ENCODE data around the gene CDH23. TPM values are rescaled to one million over a fixed set of nuclear protein-coding genes. Genes with fewer than 3 reads are reported as not detected.

Gene CDH23
- total RNA-seq, 1 donor: 0.81 TPM

DNA sequence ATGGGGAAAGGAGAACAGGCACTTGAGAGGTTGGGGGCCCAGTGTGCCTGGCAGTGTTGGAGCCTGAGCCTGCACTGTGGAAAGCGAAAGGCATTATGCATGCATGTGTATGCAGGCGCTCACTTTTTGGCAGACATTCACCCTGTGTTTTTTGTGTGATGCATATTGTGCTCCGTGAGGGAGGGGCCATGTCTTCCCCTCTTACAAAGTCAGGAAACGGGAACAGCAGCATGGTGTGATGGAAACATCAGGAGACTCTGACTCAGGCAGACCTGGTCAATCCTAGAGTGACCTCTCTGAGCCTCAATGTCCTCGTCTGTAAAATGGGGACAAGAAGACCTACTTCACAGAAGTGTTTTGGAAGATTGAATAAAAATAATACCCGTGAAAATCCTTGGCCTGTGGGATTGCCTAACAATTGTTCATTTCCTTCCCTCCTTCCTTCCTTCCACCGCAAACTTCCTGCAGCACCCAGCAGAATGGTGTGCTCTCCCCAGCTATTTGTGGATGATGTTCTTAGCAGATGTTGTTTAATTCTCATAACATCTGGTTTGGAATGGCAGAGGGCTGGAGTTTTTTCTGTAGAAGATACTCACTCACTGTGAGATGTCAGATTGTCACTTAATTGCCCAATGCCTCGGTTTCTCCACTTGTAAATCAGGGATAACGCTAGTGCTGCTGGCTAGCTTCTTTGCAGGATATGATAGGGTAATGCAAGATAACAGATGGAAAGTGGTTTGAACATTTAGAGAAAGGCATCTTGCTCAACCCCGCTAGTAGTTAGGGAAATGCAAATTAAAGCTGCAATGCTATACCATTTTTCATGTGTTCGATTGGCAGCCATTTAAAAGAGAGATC lies 39.8 kb downstream of the CDH23 start:
- no peak for DNase-seq (ENCODE audit: low read depth in 2 of 3, low spot score in 2 of 3)

DNA sequence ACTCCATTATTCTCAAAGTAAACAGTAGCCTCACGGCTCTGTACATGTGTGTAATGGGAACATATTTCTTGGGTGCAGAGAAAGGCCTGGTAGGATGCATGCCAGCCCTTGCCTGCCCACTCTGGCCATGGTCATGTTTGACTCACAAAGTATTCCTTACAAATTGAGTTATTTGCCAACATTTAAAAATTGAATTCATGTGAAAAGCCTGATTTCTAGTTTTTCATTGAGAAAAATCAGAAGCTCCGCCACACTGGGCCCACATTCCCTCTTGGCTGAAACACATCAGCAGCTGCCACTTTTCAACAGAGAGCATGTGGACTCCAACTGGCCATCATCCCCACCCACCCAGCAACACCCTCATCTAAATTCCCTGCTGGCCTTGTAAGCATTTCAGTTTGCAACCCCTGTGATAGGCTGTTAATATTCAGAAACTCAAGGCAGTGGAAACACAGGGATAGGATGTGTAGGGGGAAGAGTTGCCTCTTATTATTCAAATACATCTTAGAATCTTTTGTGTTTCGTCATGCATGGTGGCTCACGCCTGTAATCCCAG lies 40.9 kb downstream of the CDH23 start:
- DNase-seq (ENCODE audit: low read depth in 2 of 3, low spot score in 2 of 3): no peak

- DNase-seq (ENCODE audit: low read depth in 2 of 3, low spot score in 2 of 3): no peak
Measured at GRCh38 chr10:71438761-71439160, 42.0 kb downstream of the CDH23 start.

DNA sequence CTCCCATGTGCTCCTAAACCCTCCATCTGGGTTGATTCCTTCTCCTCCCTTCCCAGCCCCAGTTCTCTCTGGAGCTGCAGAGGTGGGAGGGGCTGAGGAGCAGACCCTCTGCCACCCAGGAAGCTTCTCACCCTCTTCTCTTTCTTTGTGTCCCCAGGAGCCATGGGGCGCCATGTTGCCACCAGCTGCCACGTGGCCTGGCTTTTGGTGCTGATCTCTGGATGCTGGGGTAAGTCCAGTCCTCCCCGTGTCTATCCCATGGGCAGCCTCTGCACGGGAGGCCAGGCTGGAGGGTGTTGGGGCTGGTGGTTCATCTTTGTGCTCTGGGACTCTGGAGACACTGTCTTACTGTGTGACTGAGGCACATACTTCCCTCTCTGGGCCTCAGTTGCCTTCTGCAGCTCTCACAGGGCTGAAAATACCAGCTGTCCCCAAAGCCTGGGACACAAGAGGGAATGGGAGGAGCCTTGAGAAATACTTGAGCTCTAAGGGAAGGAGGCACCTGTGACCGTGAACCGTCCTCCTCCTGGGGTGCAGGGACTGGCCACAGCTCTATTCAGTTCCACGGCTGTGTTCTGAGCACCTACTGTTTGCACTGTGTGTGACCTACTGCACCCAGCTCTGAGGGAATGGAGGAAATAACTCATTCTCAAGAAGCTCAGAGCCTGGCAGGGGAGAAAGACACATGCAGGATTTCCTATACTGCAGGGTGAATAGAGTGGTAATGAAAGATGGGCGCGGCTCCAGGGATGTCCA lies 43.1 kb downstream of the CDH23 start:
- DNase-seq (ENCODE audit: low read depth in 2 of 3, low spot score in 2 of 3): no peak

DNA sequence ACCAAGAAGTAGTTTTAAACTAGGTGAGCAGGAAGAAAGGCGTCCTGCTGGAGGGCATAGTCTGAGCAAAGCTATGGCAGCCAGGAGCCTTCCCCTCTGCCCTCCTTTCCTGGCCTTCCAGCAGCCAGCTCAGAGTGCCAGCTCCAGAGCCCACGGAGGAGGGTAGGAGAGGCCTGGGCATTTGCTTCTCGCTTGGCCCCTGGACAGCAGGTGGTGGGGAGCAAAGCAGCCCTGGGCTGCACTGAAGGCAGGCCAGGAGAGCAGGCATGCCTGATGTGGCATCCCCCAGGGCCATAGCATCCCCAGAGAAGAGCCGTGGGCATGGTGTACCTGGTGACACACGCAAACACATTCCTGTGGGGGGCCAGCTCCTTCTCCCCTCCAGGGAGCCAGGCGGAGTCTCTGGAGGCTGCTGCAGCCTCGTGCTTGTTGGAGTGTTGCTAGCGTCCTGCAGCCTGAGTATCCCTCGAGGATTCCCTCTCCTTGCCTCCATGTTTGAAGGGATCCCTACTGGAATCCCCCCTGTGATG lies 43.9 kb downstream of the CDH23 start:
- DNase-seq (ENCODE audit: low read depth in 2 of 3, low spot score in 2 of 3): no peak

GRCh38 chr10:71442000-71442399 lies 45.3 kb downstream of the CDH23 start:
- DNase-seq (ENCODE audit: low read depth in 2 of 3, low spot score in 2 of 3): no peak

DNA sequence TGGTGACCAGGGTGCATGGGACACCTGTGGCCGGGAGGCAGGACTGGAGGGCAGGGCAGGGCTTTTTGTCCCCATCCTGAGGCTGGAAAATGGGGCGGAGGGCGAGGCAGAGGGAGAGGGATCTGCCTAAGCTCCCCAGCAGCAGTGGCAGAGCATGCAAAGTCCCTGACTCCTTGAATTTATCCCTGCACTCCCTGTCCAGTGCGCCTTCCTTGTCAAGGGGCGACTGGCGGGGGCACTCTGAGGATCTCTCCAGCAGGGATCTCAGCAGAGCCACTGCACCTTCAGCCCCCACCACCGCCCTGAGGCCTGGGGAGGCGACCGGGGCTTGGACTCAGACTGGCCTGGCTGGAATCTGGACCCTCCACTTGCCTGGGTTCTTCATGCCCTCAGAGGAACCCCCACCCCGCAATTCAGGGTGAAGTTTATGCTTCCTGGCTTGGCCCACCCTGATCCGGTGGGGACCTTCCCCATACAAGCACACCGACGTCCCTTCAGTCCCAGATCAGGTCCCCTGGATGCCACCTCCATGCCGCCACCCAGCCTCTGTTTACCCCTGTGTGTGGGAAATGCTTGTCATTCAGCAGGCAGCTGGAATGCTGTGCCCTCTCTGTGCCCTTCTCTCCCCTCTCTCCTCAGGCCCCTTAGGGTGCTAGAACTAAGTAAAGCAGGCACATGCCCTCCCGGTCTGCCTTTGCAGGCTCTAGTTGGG lies 46.3 kb downstream of the CDH23 start:
- DNase-seq (ENCODE audit: low read depth in 2 of 3, low spot score in 2 of 3): no peak

DNA sequence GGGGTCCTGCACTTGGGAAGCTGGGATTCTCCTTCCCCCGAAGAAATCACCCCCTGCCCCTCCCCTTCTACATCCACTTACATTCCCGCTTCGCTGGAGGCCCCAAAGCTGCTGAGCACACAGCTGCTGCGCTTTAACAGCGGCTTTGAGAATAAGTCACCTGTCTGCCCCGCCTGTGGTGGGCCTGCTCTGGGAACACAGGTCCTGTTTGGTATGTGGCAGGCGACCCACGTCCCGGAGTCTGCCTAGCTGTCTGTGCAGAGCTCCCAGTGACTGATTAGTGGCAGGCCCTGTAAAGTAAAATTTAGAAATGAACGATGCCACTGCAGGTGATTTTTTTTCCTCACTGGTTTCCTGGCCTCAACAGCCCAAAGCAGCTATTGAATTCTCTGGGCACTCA lies 47.0 kb downstream of the CDH23 start:
- DNase-seq (ENCODE audit: low read depth in 2 of 3, low spot score in 2 of 3): no peak

- no peak for DNase-seq (ENCODE audit: low read depth in 2 of 3, low spot score in 2 of 3)
Measured at GRCh38 chr10:71444284-71445054, 47.7 kb downstream of the CDH23 start.

DNA sequence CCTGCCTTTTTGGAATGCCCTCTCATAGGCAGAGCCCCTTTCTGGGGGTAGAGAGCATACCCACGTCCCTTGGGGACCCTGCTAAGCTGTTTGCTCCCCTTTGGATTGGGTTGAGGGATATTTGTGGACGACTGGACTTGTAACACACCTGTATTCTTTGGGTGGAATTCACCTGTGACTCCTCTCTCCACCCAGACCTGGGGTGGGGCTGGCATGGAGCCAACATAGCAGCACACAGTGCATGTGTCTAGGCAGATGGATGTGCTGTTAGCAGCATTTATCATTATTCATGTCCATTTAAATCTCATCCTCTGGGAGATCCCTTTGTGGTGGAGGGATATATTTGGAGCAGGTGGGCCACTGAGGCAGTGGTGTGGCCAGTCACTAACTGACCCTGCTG lies 51.0 kb downstream of the CDH23 start:
- no peak for DNase-seq (ENCODE audit: low read depth in 2 of 3, low spot score in 2 of 3)

DNA sequence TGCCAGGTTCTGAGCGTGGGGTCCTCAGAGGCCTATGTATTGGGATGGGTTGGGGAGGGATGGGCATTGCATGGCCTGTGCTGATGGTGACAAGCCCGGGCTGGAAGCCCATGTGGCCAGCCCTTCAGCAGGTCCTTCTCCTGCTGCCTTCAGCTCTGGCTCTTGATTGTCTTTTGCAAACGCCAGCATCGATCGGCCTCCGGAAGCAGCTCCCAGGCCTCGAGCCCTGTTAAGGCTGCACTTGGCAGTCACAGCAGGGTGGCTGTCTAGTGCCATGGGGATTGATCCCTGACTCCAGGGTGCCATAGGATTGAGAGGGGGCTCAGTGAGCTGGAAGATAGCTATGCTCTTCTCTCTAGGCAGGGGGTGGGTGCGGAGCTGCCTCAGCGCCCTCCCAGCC lies 51.4 kb downstream of the CDH23 start:
- DNase-seq (ENCODE audit: low read depth in 2 of 3, low spot score in 2 of 3): no peak

GRCh38 chr10:71449026-71449425 lies 52.3 kb downstream of the CDH23 start:
- DNase-seq (ENCODE audit: low read depth in 2 of 3, low spot score in 2 of 3): no peak

GRCh38 chr10:71451754-71452153 lies 55.0 kb downstream of the CDH23 start:
- no peak for DNase-seq (ENCODE audit: low read depth in 2 of 3, low spot score in 2 of 3)

GRCh38 chr10:71453186-71453585 lies 56.5 kb downstream of the CDH23 start:
- DNase-seq (ENCODE audit: low read depth in 2 of 3, low spot score in 2 of 3): no peak

DNA sequence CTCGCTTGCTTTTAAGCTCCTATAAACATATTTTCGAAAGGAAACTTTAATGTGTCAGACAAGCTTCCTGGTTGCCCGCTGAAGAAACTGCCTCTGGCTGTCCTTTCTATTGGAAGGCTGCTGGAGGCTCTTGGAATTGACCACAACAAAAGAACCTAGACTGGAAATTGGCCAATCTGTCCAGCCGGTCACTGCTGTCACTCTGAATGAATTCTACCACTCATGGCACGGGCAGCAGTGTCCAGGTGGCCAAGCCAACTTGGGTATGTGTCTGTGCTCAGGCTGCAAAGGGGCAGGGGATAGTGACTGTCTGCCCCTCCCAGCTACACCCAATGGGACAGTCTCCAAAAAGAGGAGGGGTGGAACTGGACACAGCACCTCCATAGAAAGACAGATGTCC lies 57.6 kb downstream of the CDH23 start:
- DNase-seq (ENCODE audit: low read depth in 2 of 3, low spot score in 2 of 3): no peak

DNA sequence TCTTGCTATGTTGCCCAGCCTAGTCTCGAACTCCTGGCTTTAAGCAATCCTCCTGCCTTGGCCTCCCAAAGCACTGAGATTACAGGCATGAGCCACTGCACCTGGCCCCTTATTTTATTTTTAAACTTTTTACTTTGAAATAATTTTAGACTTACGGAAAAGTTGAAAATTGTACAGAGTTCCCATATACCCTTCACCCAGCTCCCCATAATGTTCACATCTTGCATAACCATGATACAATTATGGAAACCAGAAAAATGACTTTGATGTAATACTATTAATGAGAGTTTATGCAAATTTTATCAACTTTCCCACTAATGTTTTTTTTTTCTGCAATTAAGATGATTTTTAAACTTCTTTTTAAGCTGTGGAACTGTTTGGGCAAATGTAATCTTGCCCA lies 58.3 kb downstream of the CDH23 start:
- DNase-seq (ENCODE audit: low read depth in 2 of 3, low spot score in 2 of 3): no peak

- no peak for DNase-seq (ENCODE audit: low read depth in 2 of 3, low spot score in 2 of 3)
Measured at GRCh38 chr10:71456631-71457030, 59.9 kb downstream of the CDH23 start.

- no peak for DNase-seq (ENCODE audit: low read depth in 2 of 3, low spot score in 2 of 3)
Measured at GRCh38 chr10:71457908-71458307, 61.2 kb downstream of the CDH23 start.

GRCh38 chr10:71458387-71458786 lies 61.7 kb downstream of the CDH23 start:
- DNase-seq (ENCODE audit: low read depth in 2 of 3, low spot score in 2 of 3): no peak

- no peak for DNase-seq (ENCODE audit: low read depth in 2 of 3, low spot score in 2 of 3)
Measured at GRCh38 chr10:71459513-71459912, 62.8 kb downstream of the CDH23 start.

All from hematopoietic multipotent progenitor cell (in vitro differentiated cells).